DND-41 (cell line): ENCODE measurements around the gene C1QTNF3.

Source experiments
- ATAC-seq: fragments of 200-7000 bp; cut with Tn5 transposase; 3 replicates; pipeline ENCODE4 v1.9.1; 2021; ENCODE audit warnings: low read depth; ENCODE audit not compliant: insufficient read depth
- DNase-seq: peaks from one replicate; pipeline ENCODE4 v3.0.0-alpha.2; 2020
- H2AFZ ChIP-seq: 2 replicates; pipeline ENCODE4 v1.6.0; 2012; ENCODE audit warnings: low read depth, low read length
- H3K27ac ChIP-seq: 2 replicates; pipeline ENCODE4 v1.5.1; 2012; ENCODE audit warnings: low read length, inconsistent platforms
- H3K27me3 ChIP-seq: fragments of 200-600 bp; sonication (generic); 2 replicates; pipeline ENCODE4 v1.6.0; 2012; ENCODE audit warnings: low read length, mild to moderate bottlenecking, inconsistent platforms; ENCODE audit not compliant: insufficient read depth, poor library complexity
- H3K36me3 ChIP-seq: 2 replicates; pipeline ENCODE4 v1.5.1; 2012; ENCODE audit warnings: low read length, inconsistent platforms; ENCODE audit not compliant: insufficient read depth
- H3K4me1 ChIP-seq: 2 replicates; pipeline ENCODE4 v1.5.1; 2012; ENCODE audit warnings: mild to moderate bottlenecking, low read length; ENCODE audit not compliant: insufficient read depth
- H3K4me2 ChIP-seq: 2 replicates; pipeline ENCODE4 v1.6.0; 2012; ENCODE audit warnings: mild to moderate bottlenecking, moderate library complexity, low read length, inconsistent platforms; ENCODE audit not compliant: insufficient read depth
- H3K4me3 ChIP-seq, 2 experiments: fragments of 200-600 bp in 1 of 2; shearing (Covaris generic) in 1 of 2; 2 replicates each; pipeline ENCODE4 v1.5.1; 2012 to 2016; ENCODE audit warnings: inconsistent platforms in 2 of 2, low read length in 2 of 2, mild to moderate bottlenecking in 2 of 2, low read depth in 1 of 2, moderate library complexity in 1 of 2
- H3K79me2 ChIP-seq: 2 replicates; pipeline ENCODE4 v1.6.0; 2012; ENCODE audit warnings: low read length, inconsistent platforms; ENCODE audit not compliant: insufficient read depth
- H3K9ac ChIP-seq: 2 replicates; pipeline ENCODE4 v1.6.0; 2012; ENCODE audit warnings: low read depth, mild to moderate bottlenecking, inconsistent platforms, low read length, moderate library complexity
- H3K9me3 ChIP-seq: 2 replicates; pipeline ENCODE4 v1.5.1; 2012; ENCODE audit warnings: low read length, moderate library complexity, mild to moderate bottlenecking, inconsistent platforms; ENCODE audit not compliant: insufficient read depth, severe bottlenecking
- H4K20me1 ChIP-seq: 2 replicates; pipeline ENCODE4 v1.6.0; 2012; ENCODE audit warnings: low read length; ENCODE audit not compliant: insufficient read depth
- EZH2 ChIP-seq: IDR thresholded peaks from 3 replicates; pipeline ENCODE4 v1.6.1; 2012; ENCODE audit warnings: borderline replicate concordance, low read depth, mild to moderate bottlenecking, moderate library complexity, low read length, inconsistent platforms; ENCODE audit not compliant: severe bottlenecking
- TF ChIP-seq, protein P1 (sequence below): IDR thresholded peaks from 2 replicates; pipeline ENCODE4 v1.5.1; 2012; ENCODE audit warnings: borderline replicate concordance, low read length, moderate library complexity, mild to moderate bottlenecking; ENCODE audit not compliant: poor library complexity, severe bottlenecking; ENCODE audit errors: extremely low read depth

Gene C1QTNF3

DNA sequence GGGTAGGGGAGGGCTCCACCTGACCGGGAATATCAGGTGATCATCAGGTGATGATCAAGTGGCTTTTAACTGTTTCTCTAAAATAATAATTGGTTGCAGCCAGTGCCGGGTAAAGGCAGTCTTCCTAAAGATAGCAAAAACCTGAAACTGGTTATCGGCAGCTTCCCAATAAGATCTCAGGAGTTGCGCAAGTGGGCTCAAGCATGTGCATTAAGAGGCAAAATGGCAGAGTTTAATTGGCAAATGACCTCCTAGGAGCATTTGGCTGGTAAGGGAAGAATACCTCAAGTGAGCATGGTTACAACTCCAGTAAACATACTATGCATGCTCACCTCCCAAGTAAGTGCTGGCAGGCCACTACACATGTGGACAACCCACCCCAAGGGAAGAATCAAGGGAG is 4.2 kb downstream of the C1QTNF3 start:
- no peak for ATAC-seq
- no peak for DNase-seq
- H3K9me3 ChIP-seq: no peaks in the 10 kb centered on the region
- TF ChIP-seq, protein P1, sequence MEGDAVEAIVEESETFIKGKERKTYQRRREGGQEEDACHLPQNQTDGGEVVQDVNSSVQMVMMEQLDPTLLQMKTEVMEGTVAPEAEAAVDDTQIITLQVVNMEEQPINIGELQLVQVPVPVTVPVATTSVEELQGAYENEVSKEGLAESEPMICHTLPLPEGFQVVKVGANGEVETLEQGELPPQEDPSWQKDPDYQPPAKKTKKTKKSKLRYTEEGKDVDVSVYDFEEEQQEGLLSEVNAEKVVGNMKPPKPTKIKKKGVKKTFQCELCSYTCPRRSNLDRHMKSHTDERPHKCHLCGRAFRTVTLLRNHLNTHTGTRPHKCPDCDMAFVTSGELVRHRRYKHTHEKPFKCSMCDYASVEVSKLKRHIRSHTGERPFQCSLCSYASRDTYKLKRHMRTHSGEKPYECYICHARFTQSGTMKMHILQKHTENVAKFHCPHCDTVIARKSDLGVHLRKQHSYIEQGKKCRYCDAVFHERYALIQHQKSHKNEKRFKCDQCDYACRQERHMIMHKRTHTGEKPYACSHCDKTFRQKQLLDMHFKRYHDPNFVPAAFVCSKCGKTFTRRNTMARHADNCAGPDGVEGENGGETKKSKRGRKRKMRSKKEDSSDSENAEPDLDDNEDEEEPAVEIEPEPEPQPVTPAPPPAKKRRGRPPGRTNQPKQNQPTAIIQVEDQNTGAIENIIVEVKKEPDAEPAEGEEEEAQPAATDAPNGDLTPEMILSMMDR: no peak
- no peak for TF ChIP-seq EZH2
- H3K9ac ChIP-seq: no peak overlapping the region
- H3K4me1 ChIP-seq: no peaks in the 10 kb centered on the region
- no peaks in the 10 kb centered on the region for H4K20me1 ChIP-seq
- no peak overlapping the region for H3K4me2 ChIP-seq
- H3K27ac ChIP-seq: no peak overlapping the region
- no peaks in the 10 kb centered on the region for H3K79me2 ChIP-seq
- peaks cover 3% of the 10 kb centered on the region; the same call in 1 of the 2 replicates for H3K36me3 ChIP-seq
- H3K4me3 ChIP-seq: no peak overlapping the region
- no peak overlapping the region for H2AFZ ChIP-seq
- no peaks in the 10 kb centered on the region for H3K27me3 ChIP-seq

DNA sequence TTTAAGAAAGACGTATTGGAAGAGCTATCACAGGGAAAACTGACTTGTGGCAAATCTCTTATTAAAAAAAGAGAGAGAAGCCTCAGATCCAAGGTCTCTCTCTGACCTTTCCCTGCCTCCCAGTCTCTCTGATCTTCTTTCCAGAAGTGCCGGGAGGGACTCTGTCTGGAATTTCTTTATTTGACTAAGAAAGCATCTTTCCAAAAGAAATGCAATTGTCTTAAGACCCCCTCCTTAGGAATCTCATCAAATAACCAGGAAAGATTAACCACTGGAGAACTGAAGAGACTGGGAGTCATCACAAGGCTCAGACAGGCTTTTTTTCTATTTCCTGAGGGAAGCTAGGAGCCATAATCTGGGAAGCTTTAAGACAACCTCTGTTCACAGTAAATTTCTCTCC is 4.6 kb downstream of the C1QTNF3 start:
- Histone ChIP-seq H3K4me2 (no peak overlapping the region), H3K9ac (no peak overlapping the region), H3K4me3 (no peak overlapping the region), H3K9me3 (no peaks in the 10 kb centered on the region), H2AFZ (no peak overlapping the region), H3K36me3 (peaks cover 3% of the 10 kb centered on the region; the same call in 1 of the 2 replicates), H3K27me3 (no peaks in the 10 kb centered on the region), H3K79me2 (no peaks in the 10 kb centered on the region), H4K20me1 (no peaks in the 10 kb centered on the region), H3K27ac (no peak overlapping the region), H3K4me1 (no peaks in the 10 kb centered on the region)
- DNase-seq: no peak
- no peak for ATAC-seq
- TF ChIP-seq, protein P1: no peak
- TF ChIP-seq EZH2: no peak

DNA sequence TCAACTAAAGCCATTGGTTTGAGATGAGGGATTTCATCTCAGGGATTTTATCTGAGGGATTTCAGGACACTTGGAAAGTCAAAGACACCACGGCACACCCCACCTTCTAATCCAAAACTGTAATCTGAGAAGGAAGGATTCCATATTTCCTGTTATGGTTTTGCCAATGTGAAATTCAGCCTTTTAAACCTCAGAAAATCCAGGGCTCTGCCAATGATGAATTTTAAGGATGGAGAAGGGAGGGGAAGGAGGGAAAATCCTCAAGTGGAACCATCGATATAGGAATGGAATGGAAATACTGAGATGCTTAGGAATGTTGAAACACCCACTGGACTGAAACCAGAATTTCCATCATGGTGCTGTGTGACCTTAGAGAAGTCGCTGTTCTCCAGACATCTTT is 5.3 kb downstream of the C1QTNF3 start:
- no peak for ATAC-seq
- no peak for DNase-seq
- Histone ChIP-seq H2AFZ (no peak overlapping the region), H3K4me1 (no peaks in the 10 kb centered on the region), H3K27ac (no peak overlapping the region), H3K27me3 (no peaks in the 10 kb centered on the region), H3K4me3 (no peak overlapping the region), H3K36me3 (peaks cover 3% of the 10 kb centered on the region; the same call in 1 of the 2 replicates), H3K4me2 (no peak overlapping the region), H3K9me3 (no peaks in the 10 kb centered on the region), H3K9ac (no peak overlapping the region), H3K79me2 (no peaks in the 10 kb centered on the region), H4K20me1 (no peaks in the 10 kb centered on the region)
- no peak for TF ChIP-seq EZH2

DNA sequence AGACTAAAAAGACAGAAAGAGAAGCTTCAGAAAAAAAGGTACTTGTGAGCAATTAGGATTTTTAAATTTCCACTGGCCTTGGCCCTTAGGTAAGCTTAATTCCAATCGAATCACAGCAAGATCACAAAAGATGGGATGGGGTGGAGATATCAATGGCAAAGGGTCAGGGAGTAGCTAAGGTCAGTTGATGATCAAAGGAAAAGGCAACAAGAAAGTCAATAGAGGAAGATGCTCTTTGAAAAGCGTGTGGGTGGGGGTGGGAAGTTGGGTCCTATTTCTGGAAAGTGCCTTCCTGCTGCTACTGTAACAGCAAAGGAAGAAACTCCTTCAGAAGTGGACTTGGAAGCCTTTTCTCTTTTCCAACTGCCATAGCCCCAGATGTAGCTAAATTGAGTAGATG is 7.3 kb downstream of the C1QTNF3 start:
- no peak overlapping the region for H3K4me2 ChIP-seq
- no peaks in the 10 kb centered on the region for H4K20me1 ChIP-seq
- H3K4me3 ChIP-seq: no peak overlapping the region
- ATAC-seq: no peak
- H3K27ac ChIP-seq: no peak overlapping the region
- H3K9ac ChIP-seq: no peak overlapping the region
- no peaks in the 10 kb centered on the region for H3K27me3 ChIP-seq
- H2AFZ ChIP-seq: no peak overlapping the region
- H3K4me1 ChIP-seq: no peaks in the 10 kb centered on the region
- H3K9me3 ChIP-seq: no peaks in the 10 kb centered on the region
- no peak for TF ChIP-seq EZH2
- TF ChIP-seq, protein P1: no peak
- H3K36me3 ChIP-seq: peaks cover 3% of the 10 kb centered on the region; the same call in 1 of the 2 replicates
- H3K79me2 ChIP-seq: no peaks in the 10 kb centered on the region
- no peak for DNase-seq
